ENCODE results near the gene SEPTIN10.

Gene SEPTIN10

DNA sequence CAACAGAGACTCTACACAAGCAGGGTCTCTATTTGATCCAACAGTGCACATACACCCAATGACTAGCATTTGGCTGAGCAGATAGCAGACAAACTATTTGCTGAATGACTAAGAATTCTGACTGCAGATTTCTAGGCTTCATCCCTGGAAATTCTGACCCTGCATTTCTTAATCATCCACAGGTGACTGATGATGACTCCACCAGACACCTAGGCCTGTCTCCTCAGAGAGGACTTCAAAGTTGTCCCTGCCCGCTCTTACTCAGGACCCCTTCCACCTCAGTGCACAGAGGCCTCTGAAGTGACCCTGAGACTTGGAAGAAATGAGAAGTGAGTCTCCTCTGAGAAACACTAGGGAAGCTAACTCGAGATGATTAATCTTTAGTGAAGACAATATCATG is 51.3 kb downstream of the SEPTIN10 start:
- 100% methylated on average over 1 to 2 of the region's 2 CpGs for WGBS, 2 experiments (ENCODE audit: insufficient coverage in 2 of 2)
- Histone ChIP-seq H3K9me3 (ENCODE audit: control insufficient read depth, low read length) (no peaks in the 10 kb centered on the region), H3K36me3 (ENCODE audit: control insufficient read depth, insufficient read depth, low read length) (peaks cover 86% of the 10 kb centered on the region), H3K4me3 (ENCODE audit: extremely low read depth, insufficient read depth, low read length, poor library complexity, severe bottlenecking) (no peak overlapping the region), H3K27ac (ENCODE audit: low read depth, low read length, severe bottlenecking) (no peak overlapping the region), H3K4me1 (ENCODE audit: control insufficient read depth, insufficient read depth, low read length, poor library complexity, severe bottlenecking) (no peaks in the 10 kb centered on the region)

DNA sequence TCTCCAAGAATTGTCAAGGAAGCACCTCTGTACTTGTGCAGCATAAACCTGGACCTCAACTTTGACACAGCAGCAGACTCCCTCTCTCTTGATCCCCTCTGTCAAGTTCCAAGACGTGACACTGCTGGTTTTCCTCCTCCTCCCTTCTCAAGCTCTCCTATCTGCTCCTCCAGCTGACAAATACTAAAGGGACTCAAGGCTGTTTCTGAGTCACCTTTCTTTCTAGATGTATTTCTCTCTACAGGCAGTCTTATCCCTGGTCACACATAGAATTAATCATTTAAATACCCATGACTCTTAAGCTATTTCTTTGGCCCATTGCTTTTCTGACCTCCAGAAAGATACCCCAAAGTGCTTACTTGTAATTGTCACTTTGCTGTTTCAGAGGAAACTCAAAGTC is 53.5 kb downstream of the SEPTIN10 start:
- Histone ChIP-seq H3K27ac (ENCODE audit: low read depth, low read length, severe bottlenecking) (no peak overlapping the region), H3K4me1 (ENCODE audit: control insufficient read depth, insufficient read depth, low read length, poor library complexity, severe bottlenecking) (peaks cover 5% of the 10 kb centered on the region), H3K9me3 (ENCODE audit: control insufficient read depth, low read length) (no peaks in the 10 kb centered on the region), H3K4me3 (ENCODE audit: extremely low read depth, insufficient read depth, low read length, poor library complexity, severe bottlenecking) (no peak overlapping the region), H3K36me3 (ENCODE audit: control insufficient read depth, insufficient read depth, low read length) (peaks cover 80% of the 10 kb centered on the region)
- WGBS, 2 experiments (ENCODE audit: insufficient coverage in 2 of 2), result 94 to 100% methylated on average over 1 of the region's 1 CpG

DNA sequence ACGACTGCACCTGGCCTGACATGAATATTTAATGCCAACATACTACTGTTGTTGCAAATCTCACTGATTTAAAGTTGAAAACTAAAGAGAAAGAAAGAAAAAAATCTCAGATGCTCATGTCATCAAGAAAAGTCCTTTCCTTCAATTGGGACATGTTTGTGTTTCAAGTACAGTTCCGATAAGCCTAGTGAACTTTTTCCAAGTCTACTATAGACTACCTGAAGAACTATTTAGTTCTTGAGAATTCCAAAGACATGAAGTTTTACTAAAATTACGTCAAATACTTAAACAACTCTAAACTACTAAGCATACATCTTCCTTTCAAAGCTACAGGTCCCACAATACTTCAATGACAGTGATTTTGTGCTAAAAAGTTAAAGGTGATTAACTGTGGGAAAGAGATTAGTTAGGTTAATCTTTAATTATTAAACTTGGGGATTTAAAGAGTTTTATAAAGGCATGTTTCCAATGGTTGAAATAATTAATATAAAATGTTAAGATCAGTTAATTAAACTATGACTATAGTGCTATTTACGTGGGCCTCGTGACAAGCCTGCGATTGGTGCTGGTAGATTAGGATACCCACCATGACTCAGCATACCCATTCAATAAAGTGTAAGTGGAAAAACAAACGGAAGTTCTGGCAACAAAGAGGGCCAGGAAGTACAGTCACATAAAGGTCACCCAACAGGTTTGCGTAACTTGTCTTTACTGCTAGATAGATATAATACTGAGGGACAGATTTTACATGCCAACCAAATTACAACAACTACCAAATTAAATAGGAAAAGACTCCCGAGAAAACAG is 55.5 kb downstream of the SEPTIN10 start:
- WGBS, 2 experiments (ENCODE audit: insufficient coverage in 2 of 2), result 100% methylated on average over 1 of the region's 9 CpGs; no CpG with 5 or more reads in 1 of the 2 experiments
- H3K9me3 ChIP-seq (ENCODE audit: control insufficient read depth, low read length), result no peaks in the 10 kb centered on the region

DNA sequence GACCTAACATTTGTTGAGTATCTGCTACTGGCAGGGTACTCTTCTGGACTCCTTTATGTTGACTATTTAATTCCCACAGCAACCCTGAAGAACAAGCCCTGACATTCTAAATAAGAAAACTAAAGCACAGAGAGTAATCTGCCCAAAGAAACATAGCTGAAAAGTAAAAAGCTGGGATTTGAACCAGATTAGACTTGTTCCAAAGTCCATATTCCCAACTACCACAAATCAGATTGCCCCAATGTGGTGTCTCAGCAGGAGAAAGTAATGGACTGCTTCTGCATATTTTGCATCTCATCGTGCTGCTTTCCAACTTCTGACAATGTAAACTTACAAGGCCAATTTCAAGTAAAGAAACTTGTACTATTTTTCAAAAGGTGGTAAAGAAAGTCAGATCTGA is 56.5 kb downstream of the SEPTIN10 start:
- Histone ChIP-seq H3K27ac (ENCODE audit: low read depth, low read length, severe bottlenecking) (no peak overlapping the region), H3K4me1 (ENCODE audit: control insufficient read depth, insufficient read depth, low read length, poor library complexity, severe bottlenecking) (peaks cover 9% of the 10 kb centered on the region), H3K9me3 (ENCODE audit: control insufficient read depth, low read length) (no peaks in the 10 kb centered on the region), H3K36me3 (ENCODE audit: control insufficient read depth, insufficient read depth, low read length) (peaks cover 78% of the 10 kb centered on the region), H3K4me3 (ENCODE audit: extremely low read depth, insufficient read depth, low read length, poor library complexity, severe bottlenecking) (no peak overlapping the region)
- no CpG with 5 or more reads among the region's 1 CpG for WGBS, 2 experiments (ENCODE audit: insufficient coverage in 2 of 2)

More for the DNA sequence above, 55.5 kb downstream of the SEPTIN10 start:
- Histone ChIP-seq H3K4me1 (ENCODE audit: control insufficient read depth, insufficient read depth, low read length, poor library complexity, severe bottlenecking) (peaks cover 9% of the 10 kb centered on the region), H3K27ac (ENCODE audit: low read depth, low read length, severe bottlenecking) (peak overlapping the region; percentile 7), H3K36me3 (ENCODE audit: control insufficient read depth, insufficient read depth, low read length) (peaks cover 78% of the 10 kb centered on the region), H3K4me3 (ENCODE audit: extremely low read depth, insufficient read depth, low read length, poor library complexity, severe bottlenecking) (no peak overlapping the region)

DNA sequence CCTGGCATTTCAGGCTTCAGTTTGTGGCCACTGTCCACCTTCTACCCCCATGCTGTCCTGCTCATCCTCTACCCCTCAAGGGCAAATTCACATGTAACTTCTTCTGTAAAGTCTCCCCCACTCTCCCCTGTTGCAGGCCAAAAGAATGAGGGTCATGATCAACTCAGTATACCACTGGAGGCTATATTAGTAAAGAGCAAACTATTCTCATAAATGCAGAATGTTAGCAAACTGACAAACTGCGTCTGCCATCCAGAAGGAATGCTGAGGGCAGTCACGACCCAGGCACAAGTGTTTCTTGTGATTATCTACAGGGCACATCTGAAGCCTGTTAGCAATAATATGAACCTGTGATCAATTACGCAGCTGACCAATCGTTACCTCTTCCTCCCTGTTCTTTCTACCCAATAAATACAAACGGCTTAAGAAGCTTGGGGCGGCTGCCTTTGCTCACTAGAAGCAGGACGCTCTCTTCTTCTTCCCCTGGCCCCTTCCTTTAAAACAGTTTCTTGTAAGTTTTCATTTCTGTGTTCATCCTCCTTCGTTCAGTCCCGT is 58.3 kb downstream of the SEPTIN10 start:
- 93 to 96% methylated on average over 9 of the region's 9 CpGs for WGBS, 2 experiments (ENCODE audit: insufficient coverage in 2 of 2)
- Histone ChIP-seq H3K4me3 (ENCODE audit: extremely low read depth, insufficient read depth, low read length, poor library complexity, severe bottlenecking) (no peak overlapping the region), H3K36me3 (ENCODE audit: control insufficient read depth, insufficient read depth, low read length) (peaks cover 78% of the 10 kb centered on the region), H3K9me3 (ENCODE audit: control insufficient read depth, low read length) (no peaks in the 10 kb centered on the region), H3K4me1 (ENCODE audit: control insufficient read depth, insufficient read depth, low read length, poor library complexity, severe bottlenecking) (peaks cover 9% of the 10 kb centered on the region), H3K27ac (ENCODE audit: low read depth, low read length, severe bottlenecking) (peak overlapping the region; percentile 32)

DNA sequence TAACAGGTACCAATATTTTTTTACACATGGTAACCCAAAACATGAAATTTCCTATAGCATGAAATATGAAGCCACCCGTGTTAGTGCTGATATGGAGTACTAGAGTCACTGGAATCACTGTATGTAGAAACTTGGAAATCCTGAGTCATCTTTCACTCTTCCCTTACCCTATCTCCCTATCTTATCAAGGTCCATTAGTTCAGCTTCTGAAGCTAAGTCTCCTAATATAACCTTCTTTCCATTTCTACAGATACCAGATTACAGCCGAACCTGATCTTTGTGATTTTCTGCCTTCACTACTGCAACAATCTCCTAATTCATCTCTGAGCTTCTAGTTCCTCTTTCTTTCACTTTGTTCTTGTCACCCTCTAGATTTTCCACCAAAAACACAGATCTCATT is 59.0 kb downstream of the SEPTIN10 start:
- WGBS, 2 experiments (ENCODE audit: insufficient coverage in 2 of 2), result 82 to 93% methylated on average over 1 of the region's 2 CpGs
- Histone ChIP-seq H3K36me3 (ENCODE audit: control insufficient read depth, insufficient read depth, low read length) (peaks cover 73% of the 10 kb centered on the region), H3K4me1 (ENCODE audit: control insufficient read depth, insufficient read depth, low read length, poor library complexity, severe bottlenecking) (peaks cover 9% of the 10 kb centered on the region)

DNA sequence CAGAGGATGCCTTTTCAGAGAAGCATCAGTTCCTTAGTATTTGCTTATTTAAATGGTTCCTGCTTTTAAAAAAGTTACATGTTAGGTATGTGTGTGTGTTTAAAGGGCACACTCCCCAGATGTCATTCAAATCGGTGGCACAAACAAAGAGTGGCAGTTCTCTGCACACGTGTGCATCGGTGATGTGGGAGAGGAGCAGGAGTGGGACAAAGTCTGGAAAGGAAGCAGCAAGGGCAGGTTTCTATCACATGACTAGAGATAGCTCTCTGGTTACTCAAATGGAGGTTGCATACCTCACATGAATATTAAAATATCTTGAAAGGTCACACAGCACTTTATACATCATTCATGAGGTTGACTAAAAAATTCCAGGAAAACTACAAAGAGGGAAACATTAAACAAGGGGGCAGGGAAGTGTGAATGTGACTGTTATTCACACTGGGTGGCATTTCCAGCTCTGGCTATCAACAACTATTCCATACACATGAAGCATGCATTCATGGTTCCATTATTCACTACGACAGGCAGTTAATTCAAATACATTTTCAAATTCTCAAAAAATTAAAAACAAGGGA is 64.7 kb downstream of the SEPTIN10 start:
- no peaks in the 10 kb centered on the region for H3K9me3 ChIP-seq (ENCODE audit: control insufficient read depth, low read length)
- peaks cover 44% of the 10 kb centered on the region for H3K36me3 ChIP-seq (ENCODE audit: control insufficient read depth, insufficient read depth, low read length)
- WGBS, 2 experiments (ENCODE audit: insufficient coverage in 2 of 2), result 91 to 92% methylated on average over 4 of the region's 4 CpGs
- no peaks in the 10 kb centered on the region for H3K4me1 ChIP-seq (ENCODE audit: control insufficient read depth, insufficient read depth, low read length, poor library complexity, severe bottlenecking)
- no peak overlapping the region for H3K27ac ChIP-seq (ENCODE audit: low read depth, low read length, severe bottlenecking)
- H3K4me3 ChIP-seq (ENCODE audit: extremely low read depth, insufficient read depth, low read length, poor library complexity, severe bottlenecking), result no peak overlapping the region

More for the DNA sequence above, 59.0 kb downstream of the SEPTIN10 start:
- H3K27ac ChIP-seq (ENCODE audit: low read depth, low read length, severe bottlenecking), result peak overlapping the region; percentile 2
- H3K4me3 ChIP-seq (ENCODE audit: extremely low read depth, insufficient read depth, low read length, poor library complexity, severe bottlenecking), result no peak overlapping the region
- H3K9me3 ChIP-seq (ENCODE audit: control insufficient read depth, low read length), result no peaks in the 10 kb centered on the region

DNA sequence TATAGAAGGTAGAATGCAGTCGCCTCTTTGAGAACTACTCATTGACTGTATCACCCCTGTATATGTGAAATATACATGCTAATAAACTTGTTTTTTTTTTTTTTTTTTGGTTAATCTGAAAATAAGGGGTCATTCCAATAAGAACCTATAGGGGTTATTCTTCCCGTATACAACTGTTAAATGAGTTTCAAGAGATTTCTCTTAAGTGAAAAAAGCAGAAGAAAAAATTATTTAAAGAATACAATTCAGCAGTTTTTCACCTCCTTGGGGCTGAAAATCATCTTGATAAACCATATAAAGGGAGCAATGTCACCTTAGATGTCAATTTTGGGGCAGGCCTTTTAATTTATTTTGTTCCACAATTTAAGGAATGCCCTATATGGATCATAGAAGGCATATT is 66.5 kb downstream of the SEPTIN10 start:
- no peaks in the 10 kb centered on the region for H3K9me3 ChIP-seq (ENCODE audit: control insufficient read depth, low read length)
- H3K36me3 ChIP-seq (ENCODE audit: control insufficient read depth, insufficient read depth, low read length), result peaks cover 41% of the 10 kb centered on the region
- H3K27ac ChIP-seq (ENCODE audit: low read depth, low read length, severe bottlenecking), result peak overlapping the region; percentile 60
- no peaks in the 10 kb centered on the region for H3K4me1 ChIP-seq (ENCODE audit: control insufficient read depth, insufficient read depth, low read length, poor library complexity, severe bottlenecking)
- WGBS, 2 experiments (ENCODE audit: insufficient coverage in 2 of 2), result no CpG with 5 or more reads among the region's 2 CpGs
- H3K4me3 ChIP-seq (ENCODE audit: extremely low read depth, insufficient read depth, low read length, poor library complexity, severe bottlenecking), result no peak overlapping the region

DNA sequence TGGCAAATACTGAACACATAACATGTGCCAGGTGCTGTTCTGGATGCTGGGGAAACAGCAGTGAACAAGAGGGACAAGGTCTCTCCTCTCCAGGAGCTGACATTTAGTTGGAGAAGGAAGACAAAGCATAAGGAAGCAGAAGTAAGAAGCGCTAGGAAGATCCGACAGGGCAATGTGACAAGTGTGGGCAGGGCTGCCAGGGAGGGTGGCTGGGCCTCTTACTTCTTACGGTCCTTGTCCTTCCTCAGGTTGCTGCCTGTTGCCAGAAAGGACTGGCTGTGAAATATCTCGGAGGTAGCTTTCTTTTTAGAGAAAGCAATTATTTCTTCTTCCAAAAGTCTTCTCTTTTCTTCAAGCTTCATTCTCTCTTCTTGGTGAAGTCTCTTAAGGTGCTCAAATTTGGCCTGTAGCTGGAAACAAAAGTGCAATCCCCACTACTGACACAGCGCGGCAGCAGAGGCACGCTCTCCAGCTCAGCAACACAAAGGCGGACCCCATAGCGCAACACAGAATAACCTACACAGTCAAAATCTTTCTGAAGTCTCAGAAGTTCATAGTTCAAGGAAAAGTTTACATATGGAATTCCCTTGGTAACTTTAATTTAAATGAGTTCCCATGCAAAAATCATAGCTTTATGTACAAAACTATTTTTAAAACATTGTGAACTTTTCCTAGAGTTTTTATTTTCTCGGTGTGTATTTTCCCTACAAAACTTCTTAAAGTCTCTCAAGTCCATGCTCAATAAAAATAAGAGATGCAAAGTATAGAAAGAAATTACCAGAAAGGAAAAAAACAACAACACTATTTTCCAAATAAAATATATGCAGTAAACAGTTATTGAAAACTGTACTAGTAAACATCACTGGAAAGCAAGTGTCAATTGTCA is 67.7 kb downstream of the SEPTIN10 start:
- Histone ChIP-seq H3K27ac (ENCODE audit: low read depth, low read length, severe bottlenecking) (no peak overlapping the region), H3K36me3 (ENCODE audit: control insufficient read depth, insufficient read depth, low read length) (peaks cover 40% of the 10 kb centered on the region), H3K4me3 (ENCODE audit: extremely low read depth, insufficient read depth, low read length, poor library complexity, severe bottlenecking) (no peak overlapping the region), H3K4me1 (ENCODE audit: control insufficient read depth, insufficient read depth, low read length, poor library complexity, severe bottlenecking) (no peaks in the 10 kb centered on the region), H3K9me3 (ENCODE audit: control insufficient read depth, low read length) (no peaks in the 10 kb centered on the region)
- 65 to 95% methylated on average over 3 to 4 of the region's 10 CpGs for WGBS, 2 experiments (ENCODE audit: insufficient coverage in 2 of 2)

DNA sequence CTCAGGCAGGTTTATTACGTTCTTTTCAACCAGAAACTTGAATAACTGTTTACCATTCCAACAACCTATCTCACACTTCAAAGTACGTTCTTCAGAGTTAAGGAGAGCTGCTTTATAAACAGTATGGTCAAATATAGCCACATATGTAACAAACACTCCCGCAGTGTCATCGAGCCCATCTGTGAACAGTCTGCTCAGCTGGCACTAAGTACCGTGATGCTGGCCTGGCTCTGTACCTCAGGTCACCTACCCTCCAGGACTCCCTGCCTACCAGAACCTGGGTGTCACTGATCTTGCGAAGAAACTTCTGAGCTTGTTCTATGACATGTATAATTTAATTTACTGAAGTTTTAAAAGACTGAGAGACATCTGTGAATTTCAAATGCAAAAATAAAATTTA is 71.4 kb downstream of the SEPTIN10 start:
- peaks cover 36% of the 10 kb centered on the region for H3K36me3 ChIP-seq (ENCODE audit: control insufficient read depth, insufficient read depth, low read length)
- no peaks in the 10 kb centered on the region for H3K9me3 ChIP-seq (ENCODE audit: control insufficient read depth, low read length)
- H3K4me1 ChIP-seq (ENCODE audit: control insufficient read depth, insufficient read depth, low read length, poor library complexity, severe bottlenecking), result no peaks in the 10 kb centered on the region
- 95 to 100% methylated on average over 2 to 3 of the region's 6 CpGs for WGBS, 2 experiments (ENCODE audit: insufficient coverage in 2 of 2)
- no peak overlapping the region for H3K4me3 ChIP-seq (ENCODE audit: extremely low read depth, insufficient read depth, low read length, poor library complexity, severe bottlenecking)
- no peak overlapping the region for H3K27ac ChIP-seq (ENCODE audit: low read depth, low read length, severe bottlenecking)

All from mesodermal cell (in vitro differentiated cells).